Right atrium auricular region (tissue), 2 donors: ENCODE data around the gene CACNA1D. TPM values are rescaled to one million over a fixed set of nuclear protein-coding genes. Genes with fewer than 3 reads are reported as not detected.

Experiments used
- DNase-seq: peaks from one replicate; pipeline ENCODE4 v3.0.0-alpha.2; 2019; ENCODE audit warnings: low spot score
- H3K27ac ChIP-seq, 2 donors: fragments of 200-600 bp; sonication (generic); 1 replicate in 1 of 2; 2 replicates in 1 of 2; pipeline ENCODE4 v1.5.1; 2016 to 2019
- H3K27me3 ChIP-seq, 2 donors: fragments of 200-600 bp; sonication (generic); one replicate each; pipeline versions ENCODE4 v1.5.1 to v1.6.0; 2017 to 2019
- H3K36me3 ChIP-seq: fragments of 200-600 bp; sonication (generic); one replicate; pipeline ENCODE4 v1.5.1; 2016
- H3K4me1 ChIP-seq, 2 donors: fragments of 200-600 bp; sonication (generic); one replicate each; pipeline versions ENCODE4 v1.5.1 to v1.6.0; 2017 to 2019
- H3K4me3 ChIP-seq, 2 donors: fragments of 200-600 bp; sonication (generic); 1 replicate in 1 of 2; 2 replicates in 1 of 2; pipeline ENCODE4 v1.5.1; 2017 to 2019; ENCODE audit warnings: mild to moderate bottlenecking in 1 of 2, moderate library complexity in 1 of 2
- H3K9me3 ChIP-seq, 2 donors: fragments of 200-600 bp; sonication (generic); one replicate each; pipeline ENCODE4 v1.5.1; 2019
- CTCF ChIP-seq, 2 donors: fragments of 200-600 bp; sonication (generic); IDR thresholded peaks; one replicate each; pipeline ENCODE4 v1.5.1; 2019; ENCODE audit warnings: antibody characterized with exemption in 2 of 2
- total RNA-seq, 2 donors: library from RNA; depleted of rRNA; stranded (reverse); fragments of >200 nt; gene quantifications; one replicate each; pipeline ENCODE4 v1.1.0, GENCODE V29; 2016

CACNA1D gene
- total RNA-seq, 2 donors from 2014 or later, result 2.7 to 9.6 TPM

DNA sequence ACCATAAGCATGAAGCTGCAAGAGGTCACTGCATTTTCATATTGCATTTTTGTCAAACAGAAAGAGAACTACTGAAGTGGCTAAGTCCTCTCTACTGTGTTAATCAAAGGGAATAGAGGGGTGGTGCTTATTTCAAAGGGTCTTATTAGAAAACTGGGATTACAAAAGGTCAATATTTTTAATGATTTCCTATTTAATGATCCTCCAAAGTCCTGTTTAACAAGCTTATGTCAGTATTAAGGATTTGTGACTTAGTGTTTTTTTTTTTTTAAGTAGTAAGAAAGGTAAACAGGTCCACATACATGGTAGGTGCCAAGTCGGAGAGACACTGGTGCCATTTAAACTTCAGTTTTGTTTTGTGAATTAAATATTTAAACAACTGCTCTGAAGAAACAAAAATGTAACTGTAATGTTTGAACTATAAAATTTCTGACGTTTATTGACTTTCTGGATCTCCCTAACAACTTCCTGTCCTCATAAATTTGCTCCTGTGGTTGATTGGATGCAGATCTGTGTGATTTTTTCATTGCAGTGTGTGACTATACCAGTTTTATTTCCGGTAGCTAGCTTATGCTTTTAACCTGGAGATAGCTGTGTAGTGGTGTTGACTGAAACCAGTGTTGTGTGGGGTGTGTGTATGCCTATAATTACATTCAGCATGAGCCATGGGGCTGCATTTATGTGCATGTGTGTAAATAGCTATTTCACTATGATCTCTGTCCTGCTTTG lies 8.6 kb upstream of the CACNA1D start:
- H3K27ac ChIP-seq, result no peak overlapping the region
- no peaks in the 10 kb centered on the region for H3K4me1 ChIP-seq
- H3K27me3 ChIP-seq, result no peaks in the 10 kb centered on the region
- H3K4me3 ChIP-seq, result no peak overlapping the region
- no peak for DNase-seq
- H3K36me3 ChIP-seq, result no peaks in the 10 kb centered on the region
- no peaks in the 10 kb centered on the region for H3K9me3 ChIP-seq
- no peak for TF ChIP-seq CTCF (IDR thresholded peaks at IDR 0.05)

DNA sequence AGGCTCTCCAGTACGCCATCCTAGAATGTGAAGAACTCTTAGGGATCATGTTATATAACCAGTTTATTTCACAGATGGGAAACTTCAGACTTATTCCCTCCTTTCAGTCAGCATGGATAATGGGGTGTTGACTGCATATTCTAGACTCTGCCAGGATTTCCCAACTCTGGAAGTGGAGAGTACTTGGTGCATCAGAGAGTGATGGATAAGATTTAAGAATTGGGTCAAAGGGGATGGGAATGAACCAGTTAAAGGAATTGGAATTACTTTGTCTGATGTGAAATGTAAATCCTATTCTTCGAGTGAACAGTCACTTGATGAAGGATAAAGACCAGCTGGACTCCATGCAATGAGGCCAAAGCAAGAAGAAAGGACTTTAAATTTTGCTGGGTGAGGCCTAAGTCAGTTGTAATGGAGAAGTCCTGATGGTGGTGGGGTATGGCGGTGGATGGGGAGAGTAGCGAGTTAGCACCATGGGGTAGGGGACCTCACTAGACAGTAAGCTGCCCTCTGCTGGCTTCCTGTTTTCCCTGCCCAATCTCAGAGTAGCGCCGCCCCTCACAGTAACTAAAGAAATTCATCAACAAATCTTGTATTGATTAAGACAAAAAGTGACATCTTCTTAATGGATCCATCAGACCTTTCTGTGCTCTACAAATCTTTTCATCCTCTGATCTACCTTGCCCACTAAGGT lies 7.3 kb upstream of the CACNA1D start:
- Histone ChIP-seq H3K36me3 (no peaks in the 10 kb centered on the region), H3K9me3 (no peaks in the 10 kb centered on the region), H3K27ac (no peak overlapping the region), H3K4me1 (no peaks in the 10 kb centered on the region), H3K4me3 (no peak overlapping the region), H3K27me3 (no peaks in the 10 kb centered on the region)
- DNase-seq, result no peak
- TF ChIP-seq CTCF (IDR thresholded peaks at IDR 0.05), result no peak

GRCh38 chr3:53489386-53489785 lies 5.0 kb upstream of the CACNA1D start:
- no peak for DNase-seq
- peaks cover 0 to 10% of the 10 kb centered on the region in 2 donors for H3K4me1 ChIP-seq
- H3K4me3 ChIP-seq, result no peak overlapping the region
- no peaks in the 10 kb centered on the region for H3K36me3 ChIP-seq
- no peaks in the 10 kb centered on the region for H3K9me3 ChIP-seq
- no peak for TF ChIP-seq CTCF (IDR thresholded peaks at IDR 0.05)
- no peak overlapping the region for H3K27ac ChIP-seq
- no peaks in the 10 kb centered on the region for H3K27me3 ChIP-seq

DNA sequence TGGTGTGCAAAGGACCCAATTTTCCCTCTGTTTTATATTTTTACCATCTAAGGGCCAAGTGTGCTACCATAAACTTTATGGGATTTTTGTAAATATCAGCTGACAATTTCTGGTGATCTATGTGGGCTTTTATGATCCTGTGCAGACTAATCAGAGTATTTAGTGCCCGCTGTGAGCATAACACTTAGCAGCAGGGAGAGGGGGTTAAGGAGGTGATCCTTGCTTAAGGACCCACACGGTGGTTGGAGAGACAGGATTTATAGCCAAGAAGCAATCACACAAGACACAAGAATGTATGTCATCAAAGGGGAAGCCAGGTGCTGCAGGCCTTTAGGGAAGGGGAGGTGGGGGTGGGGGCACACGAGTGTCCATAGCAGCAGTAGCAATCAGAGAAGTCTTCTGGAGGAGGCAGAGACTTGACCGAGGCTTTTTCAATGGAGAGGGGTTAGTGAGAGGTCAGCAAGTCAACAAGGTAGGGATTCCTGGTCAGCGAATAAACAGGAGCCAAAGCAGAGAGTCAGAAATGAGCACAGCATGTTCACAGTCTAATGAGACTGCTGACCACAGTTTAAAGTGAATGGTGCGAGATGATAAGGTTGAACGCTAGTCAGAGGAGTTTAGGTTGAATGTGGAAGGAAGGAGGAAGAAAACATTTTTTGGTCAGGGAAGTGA lies 4.5 kb upstream of the CACNA1D start:
- H3K9me3 ChIP-seq, result no peaks in the 10 kb centered on the region
- no peak for DNase-seq
- H3K4me3 ChIP-seq, result no peak overlapping the region
- H3K27me3 ChIP-seq, result no peaks in the 10 kb centered on the region
- no peak for TF ChIP-seq CTCF (IDR thresholded peaks at IDR 0.05)
- H3K27ac ChIP-seq, result no peak overlapping the region
- H3K4me1 ChIP-seq, result peaks cover 0 to 11% of the 10 kb centered on the region in 2 donors
- no peaks in the 10 kb centered on the region for H3K36me3 ChIP-seq

- no peak overlapping the region for H3K4me3 ChIP-seq
- no peak overlapping the region for H3K27ac ChIP-seq
- no peaks in the 10 kb centered on the region for H3K36me3 ChIP-seq
- no peaks in the 10 kb centered on the region for H3K27me3 ChIP-seq
- H3K9me3 ChIP-seq, result no peaks in the 10 kb centered on the region
- peaks cover 0 to 17% of the 10 kb centered on the region in 2 donors for H3K4me1 ChIP-seq
- no peak for TF ChIP-seq CTCF (IDR thresholded peaks at IDR 0.05)
- DNase-seq, result no peak
Measured at GRCh38 chr3:53490459-53490968, 3.9 kb upstream of the CACNA1D start.
